CD4-positive, CD25-positive, alpha-beta regulatory T cell (primary cell): ENCODE data around the gene CD80. TPM values are rescaled to one million over a fixed set of nuclear protein-coding genes. Genes with fewer than 3 reads are reported as not detected.
A peak's percentile ranks its signal among the peaks of the same experiment; 100 is the strongest.

Source experiments
- ATAC-seq, 2 donors: fragments of 150-1000 bp; cut with Tn5 transposase; one replicate each; pipeline ENCODE4 v1.10.0; 2021; ENCODE audit warnings: low read depth in 2 of 2, moderate number of reproducible peaks in 2 of 2, moderate library complexity in 1 of 2
- DNase-seq, 3 donors: peaks; one replicate each; pipeline versions ENCODE4 v3.0.0 to v3.0.0-alpha.2; 2012 to 2022; ENCODE audit warnings: mixed read lengths in 1 of 3
- H3K27ac ChIP-seq: one replicate; pipeline ENCODE4 v1.7.0; 2013; ENCODE audit warnings: mild to moderate bottlenecking, low read length; ENCODE audit not compliant: insufficient read depth, poor library complexity, severe bottlenecking
- H3K27me3 ChIP-seq: one replicate; pipeline ENCODE4 v1.7.0; 2013; ENCODE audit warnings: low read length; ENCODE audit not compliant: control insufficient read depth, insufficient read depth
- H3K36me3 ChIP-seq: one replicate; pipeline ENCODE4 v1.7.0; 2013; ENCODE audit warnings: mild to moderate bottlenecking, low read length, moderate library complexity; ENCODE audit not compliant: control insufficient read depth, insufficient read depth
- H3K4me1 ChIP-seq: 2 replicates; pipeline ENCODE4 v1.7.0; 2013; ENCODE audit warnings: mild to moderate bottlenecking, low read length; ENCODE audit not compliant: insufficient read depth, control insufficient read depth, poor library complexity, severe bottlenecking
- H3K4me3 ChIP-seq: one replicate; pipeline ENCODE4 v1.7.0; 2013; ENCODE audit warnings: low read depth, mild to moderate bottlenecking, low read length, moderate library complexity
- H3K9me3 ChIP-seq, 2 experiments: 1 replicate in 1 of 2; 2 replicates in 1 of 2; pipeline ENCODE4 v1.7.0; 2013; ENCODE audit warnings: low read length in 2 of 2, mild to moderate bottlenecking in 1 of 2, moderate library complexity in 1 of 2; ENCODE audit not compliant: control insufficient read depth in 2 of 2
- H3K27ac Mint-ChIP-seq, 3 donors: one replicate each; pipeline ENCODE4 v1.8.0; 2020 to 2022; ENCODE audit warnings: mild to moderate bottlenecking in 3 of 3, mixed read lengths in 3 of 3, moderate library complexity in 2 of 3
- H3K27me3 Mint-ChIP-seq: one replicate; pipeline ENCODE4 v1.8.0; 2022; ENCODE audit warnings: mild to moderate bottlenecking, mixed read lengths
- H3K36me3 Mint-ChIP-seq: one replicate; pipeline ENCODE4 v1.8.0; 2020; ENCODE audit warnings: mixed read lengths
- H3K4me1 Mint-ChIP-seq, 4 donors: one replicate each; pipeline ENCODE4 v1.8.0; 2020 to 2022; ENCODE audit warnings: mixed read lengths in 4 of 4, mild to moderate bottlenecking in 1 of 4
- H3K4me3 Mint-ChIP-seq, 4 donors: one replicate each; pipeline ENCODE4 v1.8.0; 2020 to 2022; ENCODE audit warnings: mild to moderate bottlenecking in 4 of 4, mixed read lengths in 4 of 4, moderate library complexity in 3 of 4
- H3K9me3 Mint-ChIP-seq, 7 donors: one replicate each; pipeline ENCODE4 v1.8.0; 2020 to 2022; ENCODE audit warnings: mixed read lengths in 7 of 7, mild to moderate bottlenecking in 3 of 7, moderate library complexity in 2 of 7
- polyA plus RNA-seq, 4 donors: library from polyadenylated mRNA; unstranded; fragments of 300-500 nt; fragmentation: Illumina TruSeq; gene quantifications; one replicate each; pipeline ENCODE4 v1.2.3, GENCODE V29; 2021
- total RNA-seq: library from RNA; stranded (reverse); gene quantifications from one replicate; pipeline ENCODE4 v1.2.3, GENCODE V29; 2022

CD80 gene
- total and polyA plus RNA-seq, 5 donors from 2014 or later: 0.87 to 24.2 (median 2.0) TPM

- no peaks in the 10 kb centered on the region for H3K4me1 Mint-ChIP-seq
- H3K27ac Mint-ChIP-seq: no peak overlapping the region
- H3K9me3 Mint-ChIP-seq: peaks cover 0 to 3% (median 0%) of the 10 kb centered on the region in 7 donors
- H3K4me3 ChIP-seq: no peak overlapping the region
- H3K27ac ChIP-seq: no peak overlapping the region
- no peaks in the 10 kb centered on the region for H3K4me1 ChIP-seq
- no peak overlapping the region for H3K4me3 Mint-ChIP-seq
- peaks cover 22% of the 10 kb centered on the region for H3K36me3 ChIP-seq
- H3K27me3 Mint-ChIP-seq: no peaks in the 10 kb centered on the region
- H3K36me3 Mint-ChIP-seq: peaks cover 38% of the 10 kb centered on the region
- H3K9me3 ChIP-seq: no peaks in the 10 kb centered on the region
- no peaks in the 10 kb centered on the region for H3K27me3 ChIP-seq
- no peak for ATAC-seq
- no peak for DNase-seq
Observed at GRCh38 chr3:119527714-119528113, 31.7 kb downstream of the CD80 start.

GRCh38 chr3:119524931-119525662, 34.3 kb downstream of the CD80 start:
- Mint-ChIP-seq H3K4me1 (peaks cover 0 to 4% (median under 1%) of the 10 kb centered on the region in 4 donors), H3K4me3 (no peak overlapping the region)
- no peak for DNase-seq

GRCh38 chr3:119518026-119518425, 41.4 kb downstream of the CD80 start:
- H3K4me1 ChIP-seq: no peaks in the 10 kb centered on the region
- Mint-ChIP-seq H3K36me3 (peaks cover 77% of the 10 kb centered on the region), H3K9me3 (peaks cover 0 to 6% (median 0%) of the 10 kb centered on the region in 7 donors), H3K4me3 (no peak overlapping the region), H3K4me1 (peaks cover 1 to 9% (median 6%) of the 10 kb centered on the region in 4 donors), H3K27me3 (no peaks in the 10 kb centered on the region), H3K27ac (no peak overlapping the region)
- no peaks in the 10 kb centered on the region for H3K9me3 ChIP-seq
- ATAC-seq: no peak
- H3K36me3 ChIP-seq: peaks cover 80% of the 10 kb centered on the region
- no peak for DNase-seq
- H3K27ac ChIP-seq: no peak overlapping the region
- H3K27me3 ChIP-seq: no peaks in the 10 kb centered on the region
- H3K4me3 ChIP-seq: no peak overlapping the region

More at GRCh38 chr3:119524931-119525662, 34.3 kb downstream of the CD80 start:
- Histone ChIP-seq H3K9me3 (no peaks in the 10 kb centered on the region), H3K36me3 (peaks cover 38% of the 10 kb centered on the region), H3K4me1 (no peaks in the 10 kb centered on the region), H3K27me3 (no peaks in the 10 kb centered on the region), H3K27ac (no peak overlapping the region), H3K4me3 (no peak overlapping the region)
- no peak overlapping the region for H3K27ac Mint-ChIP-seq
- H3K9me3 Mint-ChIP-seq: peaks cover 0 to 6% (median 0%) of the 10 kb centered on the region in 7 donors
- peaks cover 47% of the 10 kb centered on the region for H3K36me3 Mint-ChIP-seq
- H3K27me3 Mint-ChIP-seq: no peaks in the 10 kb centered on the region
- no peak for ATAC-seq

GRCh38 chr3:119517112-119517511, 42.3 kb downstream of the CD80 start:
- peaks cover 0 to 6% (median 0%) of the 10 kb centered on the region in 7 donors for H3K9me3 Mint-ChIP-seq
- peaks cover 3 to 9% (median 6%) of the 10 kb centered on the region in 4 donors for H3K4me1 Mint-ChIP-seq
- peak overlapping the region in 1 of 4 donors; percentile 43 for H3K4me3 Mint-ChIP-seq
- no peak overlapping the region for H3K27ac Mint-ChIP-seq
- DNase-seq: no peak
- no peak for ATAC-seq
- Histone ChIP-seq H3K36me3 (peaks cover 77% of the 10 kb centered on the region), H3K4me3 (no peak overlapping the region), H3K27me3 (no peaks in the 10 kb centered on the region), H3K9me3 (no peaks in the 10 kb centered on the region), H3K4me1 (no peaks in the 10 kb centered on the region), H3K27ac (no peak overlapping the region)
- H3K27me3 Mint-ChIP-seq: no peaks in the 10 kb centered on the region
- peaks cover 76% of the 10 kb centered on the region for H3K36me3 Mint-ChIP-seq

GRCh38 chr3:119514637-119515036, 44.8 kb downstream of the CD80 start:
- Mint-ChIP-seq H3K27me3 (no peaks in the 10 kb centered on the region), H3K4me1 (peaks cover 4 to 9% (median 6%) of the 10 kb centered on the region in 4 donors), H3K9me3 (peaks cover 0 to 4% (median 0%) of the 10 kb centered on the region in 7 donors), H3K36me3 (peaks cover 60% of the 10 kb centered on the region), H3K4me3 (no peak overlapping the region), H3K27ac (no peak overlapping the region)
- Histone ChIP-seq H3K9me3 (no peaks in the 10 kb centered on the region), H3K4me1 (no peaks in the 10 kb centered on the region), H3K27ac (no peak overlapping the region), H3K27me3 (no peaks in the 10 kb centered on the region), H3K36me3 (peaks cover 63% of the 10 kb centered on the region), H3K4me3 (no peak overlapping the region)
- no peak for DNase-seq
- no peak for ATAC-seq

GRCh38 chr3:119510690-119511089, 48.7 kb downstream of the CD80 start:
- no peaks in the 10 kb centered on the region for H3K9me3 Mint-ChIP-seq
- no peak for DNase-seq
- no peaks in the 10 kb centered on the region for H3K4me1 ChIP-seq
- H3K27ac ChIP-seq: no peak overlapping the region
- ATAC-seq: no peak
- no peak overlapping the region for H3K4me3 Mint-ChIP-seq
- no peak overlapping the region for H3K4me3 ChIP-seq
- H3K27ac Mint-ChIP-seq: no peak overlapping the region
- H3K27me3 ChIP-seq: no peaks in the 10 kb centered on the region
- no peaks in the 10 kb centered on the region for H3K27me3 Mint-ChIP-seq
- H3K9me3 ChIP-seq: no peaks in the 10 kb centered on the region
- H3K36me3 Mint-ChIP-seq: peaks cover 60% of the 10 kb centered on the region
- peaks cover 26 to 36% (median 30%) of the 10 kb centered on the region in 4 donors for H3K4me1 Mint-ChIP-seq
- peaks cover 57% of the 10 kb centered on the region for H3K36me3 ChIP-seq

GRCh38 chr3:119508172-119508845, 51.1 kb downstream of the CD80 start:
- peaks cover 22 to 43% (median 31%) of the 10 kb centered on the region in 4 donors for H3K4me1 Mint-ChIP-seq
- no peak for ATAC-seq
- H3K9me3 Mint-ChIP-seq: no peaks in the 10 kb centered on the region
- H3K4me1 ChIP-seq: no peaks in the 10 kb centered on the region
- peaks cover 56% of the 10 kb centered on the region for H3K36me3 Mint-ChIP-seq
- no peak overlapping the region for H3K4me3 ChIP-seq
- H3K4me3 Mint-ChIP-seq: peak overlapping the region in 1 of 4 donors; percentile 13
- peaks cover 61% of the 10 kb centered on the region for H3K36me3 ChIP-seq
- no peaks in the 10 kb centered on the region for H3K9me3 ChIP-seq
- no peaks in the 10 kb centered on the region for H3K27me3 Mint-ChIP-seq
- no peak overlapping the region for H3K27ac ChIP-seq
- no peaks in the 10 kb centered on the region for H3K27me3 ChIP-seq
- H3K27ac Mint-ChIP-seq: peak overlapping the region; percentile 29 to 86 (median 60)
- peak in 1 of 3 donors; percentile 58 for DNase-seq
